HUES64 (cell line): ENCODE measurements around the gene MSI2.

Source experiments
- H3K27ac ChIP-seq: 2 replicates; pipeline ENCODE4 v1.7.0; 2013; ENCODE audit warnings: low read depth, low read length, inconsistent platforms
- H3K27me3 ChIP-seq: 2 replicates; pipeline ENCODE4 v1.6.1; 2013; ENCODE audit warnings: mild to moderate bottlenecking, low read length; ENCODE audit not compliant: insufficient read depth
- H3K36me3 ChIP-seq: 2 replicates; pipeline ENCODE4 v1.6.1; 2013; ENCODE audit warnings: mild to moderate bottlenecking, low read length; ENCODE audit not compliant: insufficient read depth
- H3K4me1 ChIP-seq: 2 replicates; pipeline ENCODE4 v1.6.1; 2013; ENCODE audit warnings: mild to moderate bottlenecking, low read length, moderate library complexity; ENCODE audit not compliant: insufficient read depth
- H3K4me3 ChIP-seq: 2 replicates; pipeline ENCODE4 v1.5.1; 2013; ENCODE audit warnings: mild to moderate bottlenecking, low read length, moderate library complexity
- H3K9ac ChIP-seq: 2 replicates; pipeline ENCODE4 v1.6.1; 2013; ENCODE audit warnings: mild to moderate bottlenecking, low read depth, low read length
- H3K9me3 ChIP-seq: 2 replicates; pipeline ENCODE4 v1.6.1; 2013; ENCODE audit warnings: low read depth, low read length; ENCODE audit not compliant: insufficient read depth
- WGBS: fragments of 150-250, 120-280 bp; methylation state at CpG from one replicate; pipeline ENCODE4 v1.1.7; 2013; ENCODE audit warnings: missing lambda C conversion rate; 5-methylcytosine and 5-hydroxymethylcytosine counted together

MSI2 gene

GRCh38 chr17:57385975-57386374 lies 129.7 kb downstream of the MSI2 start:
- Histone ChIP-seq H3K4me1 (peaks cover 22% of the 10 kb centered on the region), H3K27me3 (no peaks in the 10 kb centered on the region), H3K9me3 (peaks cover 3% of the 10 kb centered on the region; the same call in 1 of the 2 replicates), H3K27ac (no peak overlapping the region), H3K4me3 (no peak overlapping the region), H3K9ac (no peak overlapping the region), H3K36me3 (0 out of 2 replicates have a peak, but pooled peaks cover 4% of the 10 kb centered on the region)
- WGBS = 97% methylated on average over 4 of the region's 4 CpGs

GRCh38 chr17:57387575-57387974 lies 131.3 kb downstream of the MSI2 start:
- 0 out of 2 replicates have a peak, but pooled peaks cover 4% of the 10 kb centered on the region for H3K36me3 ChIP-seq
- no peaks in the 10 kb centered on the region for H3K27me3 ChIP-seq
- 100% methylated on average over 1 of the region's 1 CpG for WGBS
- no peak overlapping the region for H3K9ac ChIP-seq
- H3K4me3 ChIP-seq = no peak overlapping the region
- H3K4me1 ChIP-seq = peaks cover 26% of the 10 kb centered on the region
- peaks cover 5% of the 10 kb centered on the region; the same call in 1 of the 2 replicates for H3K9me3 ChIP-seq
- no peak overlapping the region for H3K27ac ChIP-seq

- 96% methylated on average over 5 of the region's 5 CpGs for WGBS
Observed at GRCh38 chr17:57388131-57388725, 131.9 kb downstream of the MSI2 start.

GRCh38 chr17:57389473-57389872 lies 133.2 kb downstream of the MSI2 start:
- Histone ChIP-seq H3K9ac (no peak overlapping the region), H3K9me3 (peaks cover 12% of the 10 kb centered on the region), H3K36me3 (peaks cover 7% of the 10 kb centered on the region), H3K4me3 (no peak overlapping the region), H3K27me3 (no peaks in the 10 kb centered on the region), H3K4me1 (peaks cover 25% of the 10 kb centered on the region), H3K27ac (no peak overlapping the region)
- WGBS = 79% methylated on average over 2 of the region's 2 CpGs

More at GRCh38 chr17:57388131-57388725, 131.9 kb downstream of the MSI2 start:
- H3K27ac ChIP-seq = no peak overlapping the region
- no peak overlapping the region for H3K9ac ChIP-seq
- H3K27me3 ChIP-seq = no peaks in the 10 kb centered on the region
- H3K4me3 ChIP-seq = no peak overlapping the region
- H3K9me3 ChIP-seq = peaks cover 10% of the 10 kb centered on the region
- peaks cover 9% of the 10 kb centered on the region for H3K36me3 ChIP-seq
- peaks cover 25% of the 10 kb centered on the region for H3K4me1 ChIP-seq

- 74% methylated on average over 11 of the region's 11 CpGs for WGBS
- Histone ChIP-seq H3K36me3 (peaks cover 7% of the 10 kb centered on the region), H3K27ac (no peak overlapping the region; the same call in 1 of the 2 replicates)
Observed at GRCh38 chr17:57391076-57391825, 134.9 kb downstream of the MSI2 start.

GRCh38 chr17:57391857-57392471 lies 135.6 kb downstream of the MSI2 start:
- peaks cover 12% of the 10 kb centered on the region for H3K9me3 ChIP-seq
- peaks cover 7% of the 10 kb centered on the region for H3K36me3 ChIP-seq
- H3K27ac ChIP-seq = no peak overlapping the region; the same call in 1 of the 2 replicates
- no peak overlapping the region for H3K4me3 ChIP-seq
- no peaks in the 10 kb centered on the region for H3K27me3 ChIP-seq
- WGBS = 69% methylated on average over 10 of the region's 11 CpGs
- peaks cover 37% of the 10 kb centered on the region for H3K4me1 ChIP-seq
- H3K9ac ChIP-seq = no peak overlapping the region

More at GRCh38 chr17:57391076-57391825, 134.9 kb downstream of the MSI2 start:
- Histone ChIP-seq H3K9me3 (peaks cover 12% of the 10 kb centered on the region), H3K4me1 (peaks cover 31% of the 10 kb centered on the region), H3K9ac (no peak overlapping the region), H3K27me3 (no peaks in the 10 kb centered on the region), H3K4me3 (no peak overlapping the region)

- H3K9ac ChIP-seq = no peak overlapping the region
- peaks cover 7% of the 10 kb centered on the region for H3K36me3 ChIP-seq
- H3K4me1 ChIP-seq = peaks cover 37% of the 10 kb centered on the region
- WGBS = 97% methylated on average over 5 of the region's 6 CpGs
- no peak overlapping the region for H3K4me3 ChIP-seq
- H3K27ac ChIP-seq = no peak overlapping the region
- peaks cover 10% of the 10 kb centered on the region for H3K9me3 ChIP-seq
- no peaks in the 10 kb centered on the region for H3K27me3 ChIP-seq
Observed at GRCh38 chr17:57393368-57393767, 137.0 kb downstream of the MSI2 start.

GRCh38 chr17:57394375-57394774 lies 138.1 kb downstream of the MSI2 start:
- H3K4me1 ChIP-seq = peaks cover 37% of the 10 kb centered on the region
- H3K9ac ChIP-seq = no peak overlapping the region
- no peaks in the 10 kb centered on the region for H3K27me3 ChIP-seq
- H3K9me3 ChIP-seq = peaks cover 10% of the 10 kb centered on the region
- H3K36me3 ChIP-seq = peaks cover 7% of the 10 kb centered on the region
- 92% methylated on average over 2 of the region's 2 CpGs for WGBS
- no peak overlapping the region for H3K4me3 ChIP-seq
- H3K27ac ChIP-seq = no peak overlapping the region

- no peak overlapping the region for H3K27ac ChIP-seq
- H3K36me3 ChIP-seq = peaks cover 7% of the 10 kb centered on the region
- H3K9ac ChIP-seq = no peak overlapping the region
- no peaks in the 10 kb centered on the region for H3K27me3 ChIP-seq
- no peak overlapping the region for H3K4me3 ChIP-seq
- peaks cover 36% of the 10 kb centered on the region for H3K4me1 ChIP-seq
- H3K9me3 ChIP-seq = peaks cover 10% of the 10 kb centered on the region
- 100% methylated on average over 2 of the region's 2 CpGs for WGBS
Observed at GRCh38 chr17:57395721-57396321, 139.5 kb downstream of the MSI2 start.

- Histone ChIP-seq H3K27me3 (no peaks in the 10 kb centered on the region), H3K4me3 (no peak overlapping the region), H3K4me1 (peaks cover 31% of the 10 kb centered on the region), H3K9ac (no peak overlapping the region), H3K36me3 (peaks cover 10% of the 10 kb centered on the region), H3K27ac (no peak overlapping the region), H3K9me3 (peaks cover 10% of the 10 kb centered on the region)
- 87% methylated on average over 8 of the region's 8 CpGs for WGBS
Observed at GRCh38 chr17:57396511-57396921, 140.2 kb downstream of the MSI2 start.

- no peak overlapping the region for H3K27ac ChIP-seq
- H3K4me1 ChIP-seq = peaks cover 22% of the 10 kb centered on the region
- no peak overlapping the region for H3K9ac ChIP-seq
- 90% methylated on average over 7 of the region's 7 CpGs for WGBS
- H3K36me3 ChIP-seq = peaks cover 15% of the 10 kb centered on the region
- no peak overlapping the region for H3K4me3 ChIP-seq
- H3K9me3 ChIP-seq = peaks cover 9% of the 10 kb centered on the region
- no peaks in the 10 kb centered on the region for H3K27me3 ChIP-seq
Observed at GRCh38 chr17:57397402-57397801, 141.1 kb downstream of the MSI2 start.
